Measurements from ENCODE around the gene POLR2E.

The POLR2E gene

GRCh38 chr19:1042689-1043511 lies 52.3 kb downstream of the POLR2E start:
- no peak for DNase-seq

- no peak for DNase-seq
These were observed 53.1 kb downstream of the POLR2E start for GRCh38 chr19:1041835-1042685.

GRCh38 chr19:1041272-1041834 lies 53.8 kb downstream of the POLR2E start:
- DNase-seq, result no peak

GRCh38 chr19:1040476-1041271 lies 54.5 kb downstream of the POLR2E start:
- DNase-seq, result peak; percentile 54 to 84 (median 78)

- peak; percentile 96 to 99 (median 99) for DNase-seq
These were observed 55.3 kb downstream of the POLR2E start, which contains the start of gene ABCA7 for GRCh38 chr19:1039646-1040475. TSS of gene ABCA7 (plus strand) at chr19:1040107. CDS start at chr19:1041362, 1,255 bp downstream.

GRCh38 chr19:1038978-1039645 lies 56.1 kb downstream of the POLR2E start:
- DNase-seq, result no peak

GRCh38 chr19:1037621-1038064 lies 57.5 kb downstream of the POLR2E start:
- no peak for DNase-seq

Measured in activated naive CD4-positive, alpha-beta T cell (primary cell).